DMS114 treated with DMSO at 0.1 percent for 48 hours (cell line): ENCODE measurements around the gene TMPRSS11A.

Source experiments
- DNase-seq: peaks from one replicate; lab custom pipeline; 2025; ENCODE audit not compliant: unreplicated experiment; lab: John Stamatoyannopoulos, UW

Gene TMPRSS11A, protein sequence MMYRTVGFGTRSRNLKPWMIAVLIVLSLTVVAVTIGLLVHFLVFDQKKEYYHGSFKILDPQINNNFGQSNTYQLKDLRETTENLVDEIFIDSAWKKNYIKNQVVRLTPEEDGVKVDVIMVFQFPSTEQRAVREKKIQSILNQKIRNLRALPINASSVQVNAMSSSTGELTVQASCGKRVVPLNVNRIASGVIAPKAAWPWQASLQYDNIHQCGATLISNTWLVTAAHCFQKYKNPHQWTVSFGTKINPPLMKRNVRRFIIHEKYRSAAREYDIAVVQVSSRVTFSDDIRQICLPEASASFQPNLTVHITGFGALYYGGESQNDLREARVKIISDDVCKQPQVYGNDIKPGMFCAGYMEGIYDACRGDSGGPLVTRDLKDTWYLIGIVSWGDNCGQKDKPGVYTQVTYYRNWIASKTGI

GRCh38 chr4:67963356-67963755, at the start of gene TMPRSS11A:
TSS of gene TMPRSS11A (minus strand) at chr4:67963493. CDS start at chr4:67963393, 100 bp downstream.
- DNase-seq, result no peak

GRCh38 chr4:68011684-68012083, 48.4 kb upstream of the TMPRSS11A start:
- DNase-seq, result no peak

- DNase-seq, result no peak
Measured at GRCh38 chr4:68002906-68003305, 39.6 kb upstream of the TMPRSS11A start.

DNA sequence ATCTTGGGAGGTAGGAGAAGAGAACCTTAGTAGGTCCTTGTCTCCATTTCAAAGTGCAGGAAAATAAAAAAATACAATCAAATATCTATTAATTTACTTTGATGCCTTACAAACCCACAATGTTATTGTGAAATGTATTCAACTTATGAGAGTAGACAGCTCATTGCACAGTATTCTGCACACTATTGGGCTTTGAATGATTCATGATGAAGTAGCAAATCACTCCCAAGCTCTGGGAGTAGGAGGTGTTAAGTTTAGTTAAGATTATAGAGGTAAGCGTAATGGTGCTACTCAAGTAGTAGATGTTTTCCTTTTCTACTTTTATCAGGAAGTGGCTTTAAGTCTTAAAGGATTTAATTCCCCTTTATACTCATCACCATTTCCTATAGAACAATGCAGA, 32.8 kb upstream of the TMPRSS11A start:
- DNase-seq, result no peak

- DNase-seq, result no peak
Measured at GRCh38 chr4:67988991-67989390, 25.7 kb upstream of the TMPRSS11A start.

GRCh38 chr4:67983333-67983732, 20.0 kb upstream of the TMPRSS11A start:
- no peak for DNase-seq

- no peak for DNase-seq
Measured at GRCh38 chr4:67980512-67980911, 17.2 kb upstream of the TMPRSS11A start.

- DNase-seq, result no peak
Measured at GRCh38 chr4:67973608-67974007, 10.3 kb upstream of the TMPRSS11A start.

DNA sequence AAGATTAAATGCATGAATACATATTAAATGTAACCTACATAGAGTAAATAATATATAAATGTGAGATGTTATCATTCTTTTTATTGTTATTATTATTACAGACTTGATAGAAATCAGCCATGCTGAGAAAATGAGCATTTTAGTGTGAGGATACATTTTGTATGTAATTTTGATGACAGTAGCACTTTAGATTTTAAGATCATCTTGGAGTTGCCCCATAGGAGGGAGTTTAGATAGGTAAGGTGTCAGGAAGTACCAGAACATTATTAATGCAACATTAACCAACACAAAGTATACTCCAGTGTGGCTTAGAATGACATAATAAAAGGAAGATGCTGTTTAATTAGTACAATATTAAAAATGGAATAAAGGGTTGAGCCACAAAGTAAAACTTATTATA, 8.4 kb downstream of the TMPRSS11A start:
- DNase-seq, result no peak

DNA sequence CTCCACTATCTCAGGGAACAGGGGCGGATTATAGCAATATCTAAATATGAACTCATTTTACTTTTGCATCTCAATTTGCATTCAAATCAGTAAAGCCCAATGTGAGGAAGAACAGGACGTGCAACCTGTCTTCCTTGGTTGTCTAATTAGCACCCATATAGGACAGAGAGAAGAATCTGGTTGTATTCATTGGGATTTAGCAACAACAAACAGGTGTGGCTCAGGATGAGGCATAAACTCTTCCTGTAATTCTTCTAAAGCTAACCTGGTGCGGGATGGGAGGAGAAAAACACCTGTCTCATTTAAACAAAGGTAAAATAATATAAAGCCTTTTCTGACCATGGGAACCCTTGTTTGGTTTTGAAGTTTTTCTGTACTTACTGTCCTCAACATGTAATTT, 22.2 kb downstream of the TMPRSS11A start:
- DNase-seq, result no peak

- DNase-seq, result no peak
Measured at GRCh38 chr4:67940506-67940905, 22.8 kb downstream of the TMPRSS11A start.

DNA sequence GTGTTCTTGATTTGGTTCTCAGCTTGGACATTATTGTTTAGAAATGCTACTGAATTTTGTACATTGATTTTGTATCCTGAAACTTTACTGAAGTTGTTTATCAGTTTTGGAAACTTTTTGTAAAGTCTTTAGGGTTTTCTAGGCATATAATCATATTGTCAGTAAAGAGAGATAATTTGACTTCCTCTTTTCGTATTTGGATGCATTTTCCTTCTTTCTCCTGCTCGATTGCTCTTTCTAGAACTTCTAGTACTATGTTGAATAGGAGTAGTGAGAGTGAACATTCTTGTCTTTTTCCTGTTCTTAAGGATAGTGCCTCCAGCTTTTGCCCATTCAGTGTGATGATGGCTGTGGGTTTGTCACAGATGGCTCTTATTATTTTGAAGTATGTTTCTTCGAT, 24.1 kb downstream of the TMPRSS11A start:
- no peak for DNase-seq

DNA sequence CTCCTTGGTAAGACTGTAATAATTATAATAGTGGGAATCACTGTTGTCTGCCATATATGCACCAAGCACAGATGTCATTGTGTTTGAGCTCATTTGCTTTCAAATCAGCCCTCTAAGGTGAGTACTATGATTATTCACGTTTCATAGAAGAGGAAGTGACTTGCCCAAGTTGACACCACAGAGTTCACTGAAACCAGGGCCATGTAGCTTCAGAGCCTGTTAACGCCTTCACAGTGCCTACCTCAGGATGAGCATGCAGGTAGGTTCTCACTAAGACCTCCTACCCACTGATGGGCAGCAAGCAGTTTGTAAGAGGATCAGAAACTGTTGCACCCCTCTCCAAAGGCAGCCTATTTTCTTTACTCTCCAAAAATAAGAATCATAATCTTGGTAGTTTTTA, 27.4 kb downstream of the TMPRSS11A start:
- no peak for DNase-seq

GRCh38 chr4:67934628-67935027, 28.7 kb downstream of the TMPRSS11A start:
- DNase-seq, result no peak

DNA sequence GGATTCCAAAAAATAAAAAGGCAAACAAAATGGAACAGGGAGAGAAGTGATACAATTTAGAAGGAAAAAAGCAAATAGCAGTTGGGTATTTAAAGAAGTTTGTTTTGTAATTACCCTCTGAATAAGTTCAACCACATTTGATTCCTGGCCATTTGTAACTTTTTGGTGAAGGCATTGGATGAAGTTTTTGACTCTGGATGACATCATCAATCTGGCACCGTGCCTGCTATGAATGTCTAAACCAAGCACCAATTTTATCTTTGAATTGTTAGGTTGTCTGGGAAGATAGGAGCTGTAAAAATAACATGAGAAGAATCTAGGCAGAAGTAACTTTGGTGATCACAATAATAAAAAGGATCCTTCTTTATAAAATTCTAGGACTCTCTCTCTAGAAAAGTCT, 29.5 kb downstream of the TMPRSS11A start:
- DNase-seq, result no peak

DNA sequence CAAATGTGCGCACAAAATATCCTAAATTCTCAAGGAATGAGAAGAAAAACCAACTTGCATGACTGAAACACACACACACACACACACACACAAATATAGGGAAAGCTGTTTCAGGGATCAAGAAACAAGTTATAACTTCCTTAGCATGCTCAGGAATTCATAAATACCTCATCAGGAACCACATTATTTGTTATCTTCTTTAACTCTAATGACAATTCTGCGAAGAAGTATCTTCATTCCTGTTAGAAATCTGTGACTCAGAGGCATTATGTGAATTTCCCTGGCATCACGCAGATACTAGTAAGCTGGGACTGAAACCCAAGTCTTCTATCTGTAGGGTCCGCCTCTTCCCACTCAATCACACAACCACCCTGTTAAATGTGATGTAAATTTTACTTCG, 30.3 kb downstream of the TMPRSS11A start:
- no peak for DNase-seq

- no peak for DNase-seq
Measured at GRCh38 chr4:67931256-67931655, 32.0 kb downstream of the TMPRSS11A start.

GRCh38 chr4:67929426-67929825, 33.9 kb downstream of the TMPRSS11A start:
- no peak for DNase-seq

DNA sequence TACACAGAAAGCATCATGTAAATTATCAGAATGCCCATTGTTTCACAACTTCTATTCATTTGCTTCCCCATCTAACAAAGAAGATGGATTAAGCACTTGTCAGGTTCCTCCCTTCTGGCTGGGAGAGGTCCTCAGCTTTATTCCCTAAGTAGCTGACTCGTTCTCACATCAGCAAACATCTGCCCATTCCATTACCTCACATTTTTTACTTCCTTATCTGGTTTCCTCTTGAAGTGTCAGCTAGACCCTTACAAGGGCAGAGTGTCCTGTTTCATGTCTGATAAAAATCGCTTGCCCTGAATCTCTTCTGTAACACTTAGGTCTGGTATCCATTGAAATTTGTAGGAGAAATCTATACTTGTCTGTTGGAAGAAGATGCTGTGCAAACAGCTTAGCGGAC, 34.7 kb downstream of the TMPRSS11A start:
- no peak for DNase-seq

- DNase-seq, result no peak
Measured at GRCh38 chr4:67927251-67927650, 36.0 kb downstream of the TMPRSS11A start.

DNA sequence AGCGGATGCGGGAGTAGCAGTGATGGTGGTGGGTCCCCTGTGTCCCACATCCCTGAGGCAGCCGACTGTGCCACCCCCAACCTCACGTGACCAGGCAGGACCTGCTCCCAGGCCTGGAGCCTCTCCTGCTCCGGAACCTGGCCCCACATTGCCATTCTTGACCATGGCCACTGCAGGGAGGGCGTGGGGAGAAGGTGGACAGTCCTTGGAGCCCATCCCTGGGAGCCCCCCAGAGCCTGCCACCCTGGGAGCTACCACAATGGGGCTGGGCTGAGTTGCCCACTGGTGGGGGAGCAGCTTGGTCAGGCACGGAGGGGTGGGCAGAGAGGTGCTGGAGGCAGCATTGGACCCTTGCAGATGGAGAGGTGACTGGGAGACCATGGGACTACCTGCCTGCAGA, 36.8 kb downstream of the TMPRSS11A start:
- DNase-seq, result no peak

DNA sequence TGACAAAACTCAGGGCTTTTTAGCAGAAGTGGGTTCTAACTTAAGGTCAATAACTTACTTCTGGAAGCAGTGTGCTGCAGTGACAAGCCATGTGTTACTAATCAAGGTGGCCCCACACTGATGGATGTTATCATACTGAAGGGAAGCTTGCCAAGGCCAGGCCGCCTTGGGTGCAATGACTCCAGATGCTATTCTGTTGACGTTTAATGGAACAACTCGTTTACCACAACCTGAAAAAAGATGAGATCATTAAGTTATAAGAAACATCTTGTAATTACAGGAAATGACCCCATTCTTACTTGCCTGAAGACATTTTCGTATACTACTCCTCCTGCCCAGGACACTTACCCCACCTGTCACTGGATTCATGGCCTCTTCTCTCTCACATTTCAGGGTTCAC, 40.6 kb downstream of the TMPRSS11A start:
- no peak for DNase-seq

DNA sequence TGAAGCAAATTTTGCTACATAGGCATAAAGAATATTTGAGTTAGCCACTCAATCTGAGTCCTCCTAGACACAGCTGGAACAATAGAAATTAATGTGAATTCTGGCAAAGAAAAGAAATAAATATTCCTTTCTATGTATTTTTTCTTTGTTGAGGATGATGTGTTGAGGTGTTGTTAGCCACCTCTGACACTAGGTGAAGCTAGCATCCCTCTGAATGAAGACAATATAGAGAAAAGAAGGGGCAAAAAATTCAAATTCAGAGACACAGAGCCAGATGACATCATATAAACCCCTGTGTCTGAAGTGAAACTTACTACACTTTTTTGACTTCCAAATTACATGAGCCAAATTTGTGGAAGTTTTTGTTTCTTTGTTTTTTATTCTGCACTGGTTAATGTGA, 44.9 kb downstream of the TMPRSS11A start:
- DNase-seq, result no peak
